Activated T-helper 2 cell treated with anti-CD3 and anti-CD28 coated beads, Interferon-gamma antibody, Interleukin-2, Interleukin-4, amounts not matched to agents 10 μg/mL and 5 μg/mL and 100 μg/mL, durations not matched to agents 14 hours and 24 hours and 36 hours (primary cell): Measurements from ENCODE around the gene SMARCD3. TPM values are rescaled to one million over a fixed set of nuclear protein-coding genes. Genes with fewer than 3 reads are reported as not detected.

ENCODE experiments used
- DNase-seq: peaks from one replicate; pipeline ENCODE4 v3.0.0; 2021; ENCODE audit warnings: low spot score
- H3K27ac Mint-ChIP-seq: one replicate; pipeline ENCODE4 v1.8.0; 2021; ENCODE audit warnings: mixed read lengths
- H3K27me3 Mint-ChIP-seq: one replicate; pipeline ENCODE4 v1.8.0; 2021; ENCODE audit warnings: low read depth, mixed read lengths
- H3K36me3 Mint-ChIP-seq: one replicate; pipeline ENCODE4 v1.8.0; 2021; ENCODE audit warnings: low read depth, mixed read lengths
- H3K4me1 Mint-ChIP-seq: one replicate; pipeline ENCODE4 v1.8.0; 2021; ENCODE audit warnings: low read depth, mixed read lengths
- H3K4me3 Mint-ChIP-seq: one replicate; pipeline ENCODE4 v1.8.0; 2021; ENCODE audit warnings: low read depth, mild to moderate bottlenecking, moderate library complexity, mixed read lengths
- H3K9me3 Mint-ChIP-seq: one replicate; pipeline ENCODE4 v1.8.0; 2021; ENCODE audit warnings: mixed read lengths
- intact Hi-C: fragments of 100-400 bp; cut with micrococcal nuclease; formaldehyde crosslinking; loops from one replicate; pipeline ENCODE4 v1.15.1; 2023
- total RNA-seq: library from RNA; stranded (reverse); gene quantifications from 2 replicates; pipeline ENCODE4 v1.2.3, GENCODE V29; 2022

SMARCD3 gene
- total RNA-seq, 1 donor from 2014 or later, result 3.3 TPM

DNA sequence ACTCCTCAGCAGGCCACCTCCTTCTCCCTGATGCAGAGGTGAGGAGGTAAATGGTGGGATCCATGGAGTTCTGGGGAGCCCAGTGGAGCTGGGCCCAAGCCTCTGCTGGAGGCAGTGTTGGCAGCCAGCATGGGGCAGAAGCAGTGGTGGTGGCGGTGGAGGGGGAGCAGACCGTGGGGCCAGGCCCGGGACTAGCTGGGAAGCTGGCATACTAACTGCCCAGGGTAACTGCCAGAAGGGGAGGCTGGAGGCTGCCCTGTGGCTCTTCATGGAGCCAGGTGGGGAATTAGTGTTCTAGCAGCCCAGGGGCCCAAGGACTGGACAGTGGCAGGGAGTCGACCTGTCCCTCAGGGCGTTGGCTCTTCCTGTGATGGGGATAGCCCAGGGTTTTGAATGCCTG, 16.1 kb upstream of the SMARCD3 start:
- no peak for DNase-seq
- H3K27me3 Mint-ChIP-seq, result peaks cover 2% of the 10 kb centered on the region
- H3K36me3 Mint-ChIP-seq, result no peaks in the 10 kb centered on the region
- H3K27ac Mint-ChIP-seq, result no peak overlapping the region
- intact Hi-C loops, result no loop called here
- H3K4me3 Mint-ChIP-seq, result no peak overlapping the region
- H3K4me1 Mint-ChIP-seq, result no peaks in the 10 kb centered on the region
- no peaks in the 10 kb centered on the region for H3K9me3 Mint-ChIP-seq

DNA sequence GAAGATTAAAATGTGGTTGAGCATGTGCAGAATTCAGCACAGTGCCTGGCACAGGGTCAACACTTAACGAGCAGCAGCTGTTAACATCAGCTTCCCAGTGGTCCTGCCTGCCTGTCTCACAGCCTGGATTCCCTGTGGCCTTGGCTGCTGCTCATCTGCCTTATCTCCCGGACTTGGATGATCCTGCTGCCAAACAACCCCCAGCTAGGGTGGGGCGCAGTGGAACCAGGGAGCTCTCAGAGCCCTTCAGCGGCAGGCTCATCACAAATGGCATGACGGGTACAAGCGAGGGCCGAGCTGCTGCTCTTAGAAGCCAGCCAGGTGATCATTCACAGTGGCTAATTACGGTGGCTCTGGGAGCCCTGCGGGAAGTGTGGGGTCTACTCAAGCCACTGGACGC, 13.0 kb upstream of the SMARCD3 start:
- Mint-ChIP-seq H3K9me3 (no peaks in the 10 kb centered on the region), H3K4me1 (no peaks in the 10 kb centered on the region), H3K4me3 (no peak overlapping the region), H3K27me3 (peaks cover 13% of the 10 kb centered on the region), H3K27ac (no peak overlapping the region), H3K36me3 (no peaks in the 10 kb centered on the region)
- intact Hi-C loops, result no loop called here
- DNase-seq, result no peak

DNA sequence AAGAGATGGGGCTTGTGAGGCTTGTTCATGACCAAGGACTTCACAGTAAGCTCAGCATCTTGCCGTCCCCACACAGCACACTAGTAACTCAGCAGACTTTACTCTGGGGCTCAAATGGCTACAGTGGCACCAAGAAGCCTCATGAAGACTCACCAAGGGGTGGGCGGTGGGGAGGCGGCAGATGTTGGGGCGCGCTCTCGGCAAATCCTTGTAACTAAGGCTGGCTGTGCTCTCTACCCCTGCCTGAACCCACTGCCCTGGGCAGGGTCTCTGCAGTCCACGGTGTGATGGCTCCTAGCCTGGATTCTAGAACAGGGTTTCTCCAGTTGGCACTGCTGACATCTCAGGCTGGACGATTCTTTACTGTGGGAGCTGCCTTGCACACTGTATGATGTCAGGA, 12.4 kb upstream of the SMARCD3 start:
- Mint-ChIP-seq H3K27me3 (peaks cover 13% of the 10 kb centered on the region), H3K9me3 (no peaks in the 10 kb centered on the region), H3K4me3 (no peak overlapping the region), H3K4me1 (no peaks in the 10 kb centered on the region), H3K27ac (no peak overlapping the region), H3K36me3 (no peaks in the 10 kb centered on the region)
- DNase-seq, result no peak
- intact Hi-C loops, result no loop called here

DNA sequence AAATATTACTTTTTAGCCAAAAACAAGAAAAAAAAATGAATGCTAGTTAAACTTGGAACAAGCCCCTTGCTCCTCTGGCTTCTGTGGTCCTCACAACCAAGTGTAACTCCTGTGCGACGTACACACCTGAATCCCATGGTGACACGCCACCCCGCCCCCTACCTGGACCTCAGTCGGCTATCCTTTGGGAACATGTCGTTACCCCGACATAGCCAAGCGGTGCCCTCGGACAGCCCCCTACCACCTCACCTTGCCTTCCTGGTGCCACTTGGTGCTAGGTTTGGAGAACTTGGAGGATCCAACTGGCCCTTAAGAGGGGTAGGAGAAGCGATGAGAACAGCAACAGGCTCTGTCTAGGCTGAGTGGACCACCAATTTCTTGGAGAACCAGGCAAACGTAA, 12.0 kb upstream of the SMARCD3 start:
- H3K4me3 Mint-ChIP-seq, result no peak overlapping the region
- intact Hi-C loops, result no loop called here
- H3K27ac Mint-ChIP-seq, result no peak overlapping the region
- H3K9me3 Mint-ChIP-seq, result no peaks in the 10 kb centered on the region
- no peak for DNase-seq
- H3K27me3 Mint-ChIP-seq, result peaks cover 16% of the 10 kb centered on the region
- no peaks in the 10 kb centered on the region for H3K36me3 Mint-ChIP-seq
- H3K4me1 Mint-ChIP-seq, result no peaks in the 10 kb centered on the region

- intact Hi-C loops, result no loop called here
- Mint-ChIP-seq H3K27ac (no peak overlapping the region), H3K27me3 (peaks cover 40% of the 10 kb centered on the region), H3K9me3 (no peaks in the 10 kb centered on the region), H3K36me3 (no peaks in the 10 kb centered on the region), H3K4me1 (no peaks in the 10 kb centered on the region), H3K4me3 (no peak overlapping the region)
- no peak for DNase-seq
These were observed 9.5 kb upstream of the SMARCD3 start for GRCh38 chr7:151257990-151258389.

DNA sequence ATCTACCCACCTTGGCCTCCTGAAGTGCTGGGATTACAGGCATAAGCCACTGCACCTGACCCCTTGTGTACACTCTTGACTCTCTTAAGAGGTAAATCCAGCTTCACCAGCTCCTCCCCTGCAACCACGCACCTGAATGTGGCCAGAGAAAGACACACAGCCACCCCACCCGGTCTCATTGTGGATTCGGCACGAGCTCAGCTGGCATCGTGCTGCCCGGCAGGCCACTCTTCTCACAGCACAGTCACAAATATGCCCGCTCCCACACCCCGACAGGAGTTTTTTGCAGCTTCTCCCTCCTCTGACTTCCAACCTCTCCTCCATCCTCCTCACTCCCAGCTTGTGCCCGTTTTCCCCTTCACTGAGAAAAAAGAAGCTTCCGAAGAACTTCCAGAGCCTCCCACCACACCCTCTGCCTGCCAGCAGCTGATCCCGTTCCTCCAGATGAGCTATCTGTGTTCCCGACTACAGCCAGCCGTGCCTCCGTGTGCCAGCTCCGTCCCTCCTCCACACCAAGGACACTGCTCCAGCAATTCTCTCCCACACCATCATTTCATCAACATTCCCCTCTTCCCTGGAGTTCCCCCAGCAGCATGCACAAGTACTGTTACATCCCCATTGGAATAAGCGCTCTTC, 8.0 kb upstream of the SMARCD3 start:
- no peak for DNase-seq
- Mint-ChIP-seq H3K9me3 (no peaks in the 10 kb centered on the region), H3K27me3 (peaks cover 49% of the 10 kb centered on the region), H3K27ac (no peak overlapping the region), H3K36me3 (no peaks in the 10 kb centered on the region), H3K4me3 (no peak overlapping the region), H3K4me1 (no peaks in the 10 kb centered on the region)
- intact Hi-C loops, result no loop called here

- intact Hi-C loops, result no loop called here
- no peaks in the 10 kb centered on the region for H3K9me3 Mint-ChIP-seq
- H3K4me1 Mint-ChIP-seq, result no peaks in the 10 kb centered on the region
- no peak for DNase-seq
- no peak overlapping the region for H3K27ac Mint-ChIP-seq
- no peak overlapping the region for H3K4me3 Mint-ChIP-seq
- H3K27me3 Mint-ChIP-seq, result peaks cover 59% of the 10 kb centered on the region
- H3K36me3 Mint-ChIP-seq, result no peaks in the 10 kb centered on the region
These were observed 6.9 kb upstream of the SMARCD3 start for GRCh38 chr7:151255390-151255789.

DNA sequence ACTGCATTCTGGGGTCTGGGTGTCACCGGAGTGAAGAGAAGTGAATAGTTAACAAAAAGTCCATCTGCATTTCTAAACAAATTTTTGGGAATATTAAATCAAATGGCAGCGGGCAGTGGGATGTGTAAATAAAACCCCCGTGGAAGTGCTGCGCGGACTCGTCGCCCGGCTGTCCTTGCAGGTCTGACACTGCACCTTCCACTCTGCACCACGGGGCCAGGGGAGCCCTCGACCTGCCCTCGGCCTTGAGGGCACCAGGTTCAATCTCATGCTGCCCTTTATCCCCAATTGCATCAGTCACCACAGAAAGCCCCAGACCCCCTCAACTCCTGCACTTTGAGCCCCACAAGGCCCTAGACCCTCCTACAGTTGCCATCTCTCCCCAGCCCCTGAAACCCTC, 6.4 kb upstream of the SMARCD3 start:
- no peaks in the 10 kb centered on the region for H3K36me3 Mint-ChIP-seq
- H3K4me3 Mint-ChIP-seq, result no peak overlapping the region
- H3K27me3 Mint-ChIP-seq, result peaks cover 62% of the 10 kb centered on the region
- H3K27ac Mint-ChIP-seq, result no peak overlapping the region
- no peaks in the 10 kb centered on the region for H3K4me1 Mint-ChIP-seq
- no peaks in the 10 kb centered on the region for H3K9me3 Mint-ChIP-seq
- intact Hi-C loops, result no loop called here
- DNase-seq, result no peak

DNA sequence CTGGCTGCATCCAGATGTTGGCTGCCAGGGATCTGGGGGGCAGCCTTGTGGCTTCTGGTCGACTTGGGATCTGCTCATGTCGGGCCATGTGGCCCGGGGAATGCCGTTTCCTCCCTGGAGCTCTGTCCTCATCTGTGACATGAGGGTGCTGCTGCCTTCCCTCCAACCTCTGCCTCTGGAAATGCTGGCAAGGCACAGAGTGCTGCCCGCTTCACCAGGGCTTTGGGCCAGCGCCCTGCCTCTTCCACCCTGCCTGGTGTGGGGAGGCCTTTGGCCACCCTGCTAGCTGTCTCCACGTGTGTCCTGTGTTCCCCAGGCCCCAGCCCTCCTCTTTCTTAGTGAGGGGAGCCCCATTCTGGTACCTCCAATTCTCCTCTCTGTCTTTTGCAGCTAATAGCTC, 5.8 kb upstream of the SMARCD3 start:
- Mint-ChIP-seq H3K4me1 (peaks cover under 1% of the 10 kb centered on the region), H3K9me3 (no peaks in the 10 kb centered on the region), H3K4me3 (no peak overlapping the region), H3K27me3 (peaks cover 66% of the 10 kb centered on the region), H3K27ac (no peak overlapping the region), H3K36me3 (no peaks in the 10 kb centered on the region)
- no peak for DNase-seq
- intact Hi-C loops, result no loop called here

DNA sequence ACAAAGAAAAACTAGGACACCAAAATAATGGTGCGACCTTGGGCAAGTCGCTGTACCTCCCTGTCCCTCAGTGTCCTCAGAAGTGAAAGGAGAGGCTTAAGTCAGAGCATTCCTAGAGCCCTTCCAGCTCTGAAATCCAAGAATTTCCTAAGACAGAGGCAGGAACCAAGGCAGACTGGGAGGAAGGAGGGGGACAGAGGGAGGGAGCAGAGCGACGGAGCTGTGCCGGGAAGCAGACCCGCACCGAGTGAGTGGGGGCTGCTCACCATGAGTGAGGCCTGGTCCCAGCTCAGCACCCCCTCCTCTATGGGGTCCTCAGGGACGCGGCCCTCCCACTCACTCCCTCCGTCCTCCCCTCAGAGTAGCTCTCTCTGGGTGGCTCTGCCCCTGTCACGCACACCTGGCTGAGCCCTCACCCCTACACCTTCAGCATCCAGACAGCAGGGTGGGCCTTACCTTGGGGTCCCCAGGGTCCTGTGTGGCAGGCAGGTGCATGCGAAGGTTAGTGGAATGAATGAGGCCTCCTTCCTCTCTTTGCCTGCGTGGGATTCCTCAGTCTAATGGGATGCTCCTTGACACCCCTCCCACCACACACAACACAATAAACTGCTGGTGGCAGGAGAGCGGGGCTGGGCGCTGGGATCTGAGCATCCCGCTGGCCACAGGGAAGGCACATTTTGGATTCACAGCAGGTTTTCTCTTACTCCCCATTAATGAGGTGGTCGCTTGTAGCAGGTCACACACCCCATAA, 4.6 kb upstream of the SMARCD3 start:
- DNase-seq, result no peak
- Mint-ChIP-seq H3K4me3 (no peak overlapping the region), H3K27me3 (peaks cover 69% of the 10 kb centered on the region), H3K36me3 (no peaks in the 10 kb centered on the region), H3K4me1 (peaks cover 5% of the 10 kb centered on the region), H3K27ac (no peak overlapping the region), H3K9me3 (no peaks in the 10 kb centered on the region)
- intact Hi-C loops, result no loop called here

DNA sequence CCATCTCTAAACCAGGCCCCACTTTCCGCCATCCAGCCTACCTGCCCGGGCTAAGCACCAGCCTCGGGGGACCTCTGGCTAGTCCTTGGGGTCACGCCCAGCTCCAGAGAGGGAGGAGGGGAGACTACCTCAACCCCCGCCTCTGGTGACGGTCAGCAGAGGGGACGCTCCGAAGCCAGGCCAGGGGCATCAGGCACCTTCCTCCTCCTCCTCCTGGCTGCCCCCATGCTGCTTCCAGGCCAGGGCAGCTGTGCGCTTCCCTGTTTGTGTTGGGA, 4.0 kb upstream of the SMARCD3 start:
- Mint-ChIP-seq H3K27me3 (peaks cover 69% of the 10 kb centered on the region), H3K4me1 (peaks cover 5% of the 10 kb centered on the region), H3K36me3 (no peaks in the 10 kb centered on the region), H3K4me3 (no peak overlapping the region), H3K27ac (no peak overlapping the region), H3K9me3 (no peaks in the 10 kb centered on the region)
- intact Hi-C loops, result no loop called here
- no peak for DNase-seq

DNA sequence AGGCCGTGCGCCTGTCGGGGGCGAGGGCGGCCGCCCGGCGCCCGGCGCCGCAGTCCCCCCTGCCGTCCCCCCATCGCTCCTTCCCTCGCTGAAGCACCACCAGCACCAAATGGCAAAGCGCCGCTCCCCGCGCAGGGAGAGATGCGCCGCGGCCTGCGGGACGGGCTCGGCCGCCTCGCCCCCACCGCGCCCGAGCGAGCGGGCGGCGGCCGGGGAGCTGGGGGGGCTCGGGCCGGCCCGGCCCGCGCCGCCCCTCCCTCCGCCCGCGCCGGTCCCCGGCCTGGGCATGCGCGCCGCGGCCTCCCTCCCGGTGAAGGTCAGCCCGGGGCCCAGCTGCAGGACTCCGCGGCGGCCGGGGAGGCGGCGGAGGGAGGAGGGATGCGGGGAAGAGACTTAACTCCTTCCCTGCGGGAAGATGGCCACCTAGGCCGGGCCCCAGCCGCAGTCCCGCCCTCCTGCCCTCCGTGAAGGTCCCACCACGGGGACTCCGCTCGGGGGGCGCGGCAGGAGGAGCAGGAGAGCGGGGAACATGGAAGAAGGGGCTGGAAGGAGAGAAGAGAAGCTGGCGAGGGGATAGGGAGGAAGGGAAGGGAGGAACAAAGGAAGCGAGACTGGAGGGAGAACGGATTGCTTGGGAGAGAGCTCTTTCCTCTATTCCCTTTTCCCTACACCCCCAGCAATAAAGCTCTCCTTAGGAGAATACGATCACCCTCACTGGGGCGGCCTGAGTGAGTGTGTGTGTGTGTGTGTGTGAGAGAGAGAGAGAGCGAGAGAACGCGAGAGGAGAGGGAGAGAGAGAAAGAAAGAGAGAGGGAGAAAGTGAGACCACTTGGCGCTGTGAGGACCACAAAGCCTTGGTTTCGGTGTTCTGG, 3.4 kb upstream of the SMARCD3 start:
- Mint-ChIP-seq H3K4me3 (no peak overlapping the region), H3K36me3 (no peaks in the 10 kb centered on the region), H3K27me3 (peaks cover 75% of the 10 kb centered on the region), H3K27ac (no peak overlapping the region), H3K4me1 (peaks cover 5% of the 10 kb centered on the region), H3K9me3 (no peaks in the 10 kb centered on the region)
- intact Hi-C loops, result no loop called here
- no peak for DNase-seq

- no peak for DNase-seq
- Mint-ChIP-seq H3K36me3 (no peaks in the 10 kb centered on the region), H3K4me1 (peaks cover 5% of the 10 kb centered on the region), H3K4me3 (no peak overlapping the region), H3K27me3 (peaks cover 78% of the 10 kb centered on the region), H3K9me3 (no peaks in the 10 kb centered on the region), H3K27ac (no peak overlapping the region)
- intact Hi-C loops, result no loop called here
These were observed 2.8 kb upstream of the SMARCD3 start for GRCh38 chr7:151251328-151251688.
